PFSK-1 (cell line): Measurements from ENCODE around the gene PDZD2.

Experiments used
- FOXP2 ChIP-seq: optimal IDR thresholded peaks from 2 replicates; pipeline ENCODE3; 2011; ENCODE audit warnings: borderline replicate concordance, control low read depth, inconsistent platforms; ENCODE audit not compliant: insufficient read depth; ENCODE audit errors: extremely low read length, extremely low read depth
- POLR2AphosphoS5 ChIP-seq: IDR thresholded peaks from 2 replicates; pipeline ENCODE4 v1.6.1; 2012; ENCODE audit warnings: low read depth, mild to moderate bottlenecking, control low read depth, low read length, moderate library complexity
- REST ChIP-seq, 2 experiments: IDR thresholded peaks; 2 replicates each; pipeline versions ENCODE4 v1.6.1 to v1.8.0; 2011 to 2012; ENCODE audit warnings: low read depth in 2 of 2, low read length in 2 of 2, control low read depth in 1 of 2, inconsistent platforms in 1 of 2, mild to moderate bottlenecking in 1 of 2, moderate library complexity in 1 of 2; ENCODE audit not compliant: insufficient read depth in 1 of 2
- SIN3A ChIP-seq: IDR thresholded peaks from 2 replicates; pipeline ENCODE4 v1.6.1; 2012; ENCODE audit warnings: mild to moderate bottlenecking, low read length, moderate library complexity, borderline replicate concordance; ENCODE audit not compliant: insufficient read depth
- TAF1 ChIP-seq: IDR thresholded peaks from 2 replicates; pipeline ENCODE4 v1.6.1; 2012; ENCODE audit warnings: low read length, control low read depth, borderline replicate concordance; ENCODE audit not compliant: insufficient read depth

PDZD2 gene

GRCh38 chr5:32087086-32088082 is 448.5 kb downstream of the PDZD2 start:
- TF ChIP-seq REST (IDR thresholded peaks at IDR 0.05; ENCODE audit: insufficient read depth in 1 of 2, low read depth in 2 of 2, low read length in 2 of 2) = no peak
- TF ChIP-seq TAF1 = no peak
- TF ChIP-seq SIN3A = no peak
- no peak for TF ChIP-seq FOXP2
- TF ChIP-seq POLR2AphosphoS5 = no peak

- no peak for TF ChIP-seq FOXP2
These were observed 449.3 kb downstream of the PDZD2 start for GRCh38 chr5:32088214-32088613.

GRCh38 chr5:32089146-32090000 is 450.4 kb downstream of the PDZD2 start:
- TF ChIP-seq REST (IDR thresholded peaks at IDR 0.05; ENCODE audit: insufficient read depth in 1 of 2, low read depth in 2 of 2, low read length in 2 of 2) (no peak), POLR2AphosphoS5 (no peak), SIN3A (no peak), TAF1 (no peak), FOXP2 (no peak)

- TF ChIP-seq SIN3A (no peak), TAF1 (no peak), POLR2AphosphoS5 (no peak), REST (IDR thresholded peaks at IDR 0.05; ENCODE audit: insufficient read depth in 1 of 2, low read depth in 2 of 2, low read length in 2 of 2) (no peak), FOXP2 (no peak)
These were observed 451.3 kb downstream of the PDZD2 start for GRCh38 chr5:32090026-32090754.

- no peak for TF ChIP-seq SIN3A
- no peak for TF ChIP-seq TAF1
- TF ChIP-seq REST (IDR thresholded peaks at IDR 0.05; ENCODE audit: insufficient read depth in 1 of 2, low read depth in 2 of 2, low read length in 2 of 2) = no peak
- no peak for TF ChIP-seq FOXP2
- TF ChIP-seq POLR2AphosphoS5 = no peak
These were observed 451.8 kb downstream of the PDZD2 start for GRCh38 chr5:32090755-32091128.
